T-helper 22 cell (primary cell): ENCODE data around the gene MED13L.
"Not testable (repeated sequence)": the region's sequence is repeated elsewhere in the genome, so short reads cannot be mapped to it uniquely, and the experiment has no call there.

ENCODE experiments used
- DNase-seq: peaks from one replicate; pipeline ENCODE4 v3.0.0-alpha.2; 2020; ENCODE audit warnings: low read depth

The MED13L gene

GRCh38 chr12:116009805-116010204 lies 267.7 kb downstream of the MED13L start:
- DNase-seq: no peak

GRCh38 chr12:116006141-116006540 lies 271.4 kb downstream of the MED13L start:
- DNase-seq: no peak

GRCh38 chr12:116002890-116003536 lies 274.5 kb downstream of the MED13L start:
- no peak for DNase-seq

GRCh38 chr12:116000252-116000651 lies 277.2 kb downstream of the MED13L start:
- no peak for DNase-seq

GRCh38 chr12:115999582-115999981 lies 277.9 kb downstream of the MED13L start:
- no peak for DNase-seq

GRCh38 chr12:115998794-115999478 lies 278.6 kb downstream of the MED13L start:
- no peak for DNase-seq

GRCh38 chr12:115998119-115998633 lies 279.3 kb downstream of the MED13L start:
- DNase-seq: no peak

GRCh38 chr12:115993737-115994136 lies 283.8 kb downstream of the MED13L start:
- DNase-seq: no peak

- DNase-seq: no peak
Observed at GRCh38 chr12:115990241-115990640, 287.3 kb downstream of the MED13L start.

GRCh38 chr12:115988625-115989563 lies 288.6 kb downstream of the MED13L start:
- DNase-seq: no peak

GRCh38 chr12:115988212-115988611 lies 289.3 kb downstream of the MED13L start:
- DNase-seq: no peak

- no peak for DNase-seq
Observed at GRCh38 chr12:115984616-115985015, 292.9 kb downstream of the MED13L start.

- DNase-seq: no peak
Observed at GRCh38 chr12:115983226-115983798, 294.2 kb downstream of the MED13L start.

- DNase-seq: no peak
Observed at GRCh38 chr12:115980339-115980738, 297.2 kb downstream of the MED13L start.

- DNase-seq: no peak
Observed at GRCh38 chr12:115979851-115980250, 297.6 kb downstream of the MED13L start.

GRCh38 chr12:115979351-115979750 lies 298.1 kb downstream of the MED13L start:
- DNase-seq: no peak

GRCh38 chr12:115976829-115977228 lies 300.7 kb downstream of the MED13L start:
- DNase-seq: not testable (repeated sequence)

GRCh38 chr12:115975411-115975810 lies 302.1 kb downstream of the MED13L start:
- no peak for DNase-seq

- no peak for DNase-seq
Observed at GRCh38 chr12:115973968-115974724, 303.3 kb downstream of the MED13L start.

- DNase-seq: no peak
Observed at GRCh38 chr12:115973066-115973465, 304.4 kb downstream of the MED13L start.

GRCh38 chr12:115972241-115972640 lies 305.3 kb downstream of the MED13L start:
- DNase-seq: no peak
